NCI-H1092 (cell line): Measurements from ENCODE around the gene IMPA2.
"Not testable (repeated sequence)": the region's sequence is repeated elsewhere in the genome, so short reads cannot be mapped to it uniquely, and the experiment has no call there.

Experiments used
- DNase-seq: peaks from one replicate; lab custom pipeline; 2025; lab: John Stamatoyannopoulos, UW

Gene IMPA2

DNA sequence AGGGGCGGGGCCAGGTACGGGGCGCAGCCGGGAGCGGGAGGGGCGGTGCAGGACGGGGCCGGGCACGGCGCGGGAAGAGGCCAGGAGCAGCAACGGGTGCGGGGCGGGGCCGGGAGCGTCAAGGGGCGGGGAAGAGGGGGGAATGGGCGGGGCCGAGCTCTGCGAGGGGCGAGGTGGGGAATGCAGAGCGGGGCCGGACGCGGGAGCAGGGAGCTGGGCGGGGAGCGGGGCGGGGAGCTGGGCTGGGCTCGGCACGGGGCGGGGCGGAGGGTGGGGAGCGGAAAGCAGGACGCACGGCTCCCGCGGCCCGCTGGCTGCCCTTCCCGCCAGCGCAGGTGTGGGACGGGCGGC is at the start of gene IMPA2:
TSS of gene IMPA2 (plus strand) at position 316 of the 351 bp plus-strand sequence. CDS start 163 bp downstream, outside the sequence.
- DNase-seq, result no peak

DNA sequence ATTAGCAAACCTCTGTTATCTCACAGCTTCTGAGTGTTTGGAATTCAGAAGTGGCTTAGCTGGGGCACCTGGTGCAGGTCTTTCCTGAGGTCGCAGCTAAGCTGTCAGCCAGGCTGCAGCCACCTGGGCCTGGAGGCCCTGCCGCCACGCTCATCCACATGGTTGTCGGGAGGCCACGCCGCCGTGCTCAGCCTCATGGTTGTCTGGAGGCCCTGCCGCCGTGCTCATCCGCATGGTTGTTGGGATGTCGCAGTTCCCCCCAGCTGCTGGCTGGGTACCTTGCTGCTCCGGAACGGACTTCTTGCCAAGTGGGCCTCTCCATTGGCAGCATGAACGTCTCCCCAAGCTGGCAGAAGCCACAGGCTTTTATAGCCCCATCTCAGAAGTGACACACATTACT is 48.9 kb upstream of the IMPA2 start:
- no peak for DNase-seq

DNA sequence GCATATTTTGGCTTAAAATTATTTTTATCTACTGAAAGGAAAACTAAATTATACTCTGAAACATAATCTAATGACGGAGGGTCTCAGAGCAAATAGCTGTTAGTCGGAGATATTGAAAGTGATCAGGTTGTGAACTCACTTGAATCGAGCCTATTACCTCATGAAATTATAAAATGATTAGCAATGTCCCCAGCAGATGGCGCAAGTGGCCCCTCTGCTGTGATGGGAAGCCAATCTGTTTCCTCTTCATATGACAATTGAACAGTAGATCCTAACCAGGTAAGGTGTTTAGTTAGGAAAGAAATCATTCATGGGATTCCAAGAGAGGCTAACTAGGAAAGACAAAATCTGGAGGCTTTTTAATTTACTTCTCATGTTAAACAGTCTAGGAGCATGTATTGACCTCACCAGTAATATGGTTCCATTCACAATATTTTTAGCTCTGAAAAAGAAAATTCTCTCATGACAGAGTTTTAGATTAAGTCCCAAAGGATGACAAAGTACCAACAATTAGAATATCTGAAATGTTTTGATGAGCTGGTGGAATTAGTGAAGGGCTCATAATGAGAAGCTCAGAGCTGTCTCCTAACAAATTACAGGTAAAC is 43.3 kb upstream of the IMPA2 start:
- DNase-seq, result peak; percentile 9

DNA sequence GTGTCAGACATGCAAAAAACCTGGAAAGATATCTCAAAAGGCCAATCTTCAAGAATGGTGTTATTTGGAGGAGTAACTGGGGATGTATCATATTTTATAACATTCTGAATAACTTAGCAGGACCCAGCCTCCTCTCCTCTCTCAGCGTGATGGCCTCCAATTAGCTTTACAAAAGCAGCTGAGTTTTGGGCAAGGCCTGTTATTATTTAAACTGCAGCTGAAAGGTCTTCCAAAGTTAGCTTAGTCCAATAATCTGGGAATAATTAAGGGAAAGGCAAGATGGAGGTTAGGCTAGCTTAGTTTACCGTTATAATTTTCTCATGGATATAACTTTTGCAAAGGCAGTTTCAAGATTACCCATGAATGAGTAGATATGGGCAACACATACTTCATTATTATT is 40.4 kb upstream of the IMPA2 start:
- DNase-seq, result no peak

DNA sequence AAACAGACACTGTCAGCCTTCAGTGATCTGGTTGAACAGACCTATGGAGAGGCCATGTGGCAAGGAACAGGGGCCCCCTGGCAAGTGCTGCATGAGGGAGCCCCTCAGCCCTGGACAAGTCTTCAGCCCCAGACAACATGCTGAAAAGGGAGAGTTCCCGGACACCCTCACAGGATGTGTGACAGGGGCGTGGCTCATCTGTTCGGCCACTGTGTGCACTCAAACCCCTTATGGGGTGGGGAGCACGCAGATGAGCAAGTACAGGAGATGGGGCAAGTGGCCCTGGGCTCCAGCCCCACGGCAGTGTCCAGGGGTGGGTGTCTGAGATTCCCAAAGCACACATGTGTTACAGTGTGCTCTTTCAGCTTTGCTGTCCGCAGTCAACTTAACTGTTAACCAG is 37.8 kb upstream of the IMPA2 start:
- no peak for DNase-seq

DNA sequence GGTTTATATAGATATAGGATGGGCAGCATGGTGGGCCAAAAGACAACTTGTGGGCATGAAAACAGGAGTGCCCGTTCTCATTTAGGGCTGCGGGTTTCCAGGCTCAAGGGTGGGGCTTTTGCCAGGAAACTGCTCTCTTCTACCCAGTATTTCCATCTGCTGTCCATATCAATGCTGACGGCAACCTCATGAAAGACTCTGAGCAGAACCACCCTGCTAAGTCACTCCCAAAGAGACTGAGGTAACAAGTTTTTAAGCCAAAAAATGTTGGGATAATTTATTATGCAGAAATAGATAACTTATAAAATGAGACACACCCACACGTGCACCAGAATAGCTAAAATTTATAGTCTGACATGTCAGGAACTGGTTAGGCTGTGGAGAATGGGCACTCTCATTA is 37.1 kb upstream of the IMPA2 start:
- DNase-seq, result no peak

DNA sequence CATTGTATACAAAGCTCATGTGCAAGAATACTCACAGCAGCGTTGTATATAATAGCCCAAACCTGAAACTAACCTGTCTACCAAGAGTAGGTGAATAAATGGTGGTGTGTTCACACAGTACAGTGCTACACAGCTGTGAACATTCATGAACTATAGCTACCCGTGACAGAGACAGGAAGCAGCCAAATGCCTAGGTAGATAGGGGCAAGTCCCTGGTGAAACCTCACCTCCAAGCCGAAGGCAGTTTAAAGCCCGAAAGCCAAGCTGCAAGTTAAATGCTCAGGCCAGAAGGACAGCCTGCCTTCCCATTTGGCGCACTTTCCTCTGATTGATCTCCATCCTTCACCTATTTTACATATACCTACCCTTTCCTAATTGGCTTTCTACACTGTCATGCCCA is 36.5 kb upstream of the IMPA2 start:
- DNase-seq, result no peak

DNA sequence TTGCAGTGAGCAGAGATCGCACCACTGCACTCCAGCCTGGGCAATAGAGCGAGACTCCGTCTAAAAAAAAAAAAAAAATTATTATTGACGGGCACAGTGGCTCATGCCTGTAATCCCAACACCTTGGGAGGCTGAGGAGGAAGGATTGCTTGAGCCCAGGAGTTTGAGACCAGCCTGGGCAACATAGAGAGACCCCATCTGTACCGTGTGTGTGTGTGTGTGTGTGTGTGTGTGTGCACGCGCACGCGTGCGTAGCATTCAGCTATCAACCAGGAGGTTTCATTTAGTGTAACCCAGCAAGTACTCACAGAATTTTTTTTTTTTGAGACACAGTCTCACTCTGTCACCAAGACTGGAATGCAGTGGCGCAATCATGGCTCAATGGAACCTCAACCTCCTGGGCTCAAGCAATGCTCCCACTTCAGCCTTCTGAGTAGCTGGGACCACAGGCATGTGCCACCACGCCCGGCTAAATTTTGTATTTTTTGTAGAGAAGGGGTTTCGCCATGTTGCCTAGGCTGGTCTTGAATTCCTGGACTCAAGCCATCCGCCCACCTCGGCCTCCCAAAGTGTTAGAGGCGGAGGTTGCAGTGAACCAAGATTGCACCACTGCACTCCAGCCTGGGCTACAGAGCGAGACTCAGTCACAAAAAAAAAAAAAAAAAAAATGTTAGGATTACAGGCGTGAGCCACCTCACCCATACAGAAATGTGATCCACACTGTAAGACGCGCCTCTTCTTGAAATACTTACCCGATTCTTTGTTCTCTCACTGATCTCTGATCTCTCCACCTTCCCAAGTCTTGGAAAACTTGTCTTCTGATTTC is 35.3 kb upstream of the IMPA2 start:
- DNase-seq, result not testable (repeated sequence)

DNA sequence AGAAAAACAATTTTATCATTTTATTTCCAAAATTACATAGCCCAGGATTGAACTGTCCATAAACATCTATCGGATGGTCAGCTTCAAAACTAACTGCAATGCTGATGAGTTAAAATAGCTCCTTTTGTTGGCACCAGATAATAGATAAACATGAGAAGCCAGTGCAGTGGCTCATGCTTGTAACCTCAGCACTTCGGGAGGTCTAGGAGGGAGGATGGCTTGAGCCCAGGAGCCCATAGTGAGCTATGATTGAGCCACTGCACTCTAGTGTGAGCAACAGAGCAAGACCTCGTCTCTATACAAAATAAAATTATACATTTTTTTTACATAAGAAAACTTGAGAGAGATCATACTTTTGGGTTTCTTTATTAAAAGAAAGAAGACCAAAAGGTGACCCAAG is 34.6 kb upstream of the IMPA2 start:
- DNase-seq, result no peak

DNA sequence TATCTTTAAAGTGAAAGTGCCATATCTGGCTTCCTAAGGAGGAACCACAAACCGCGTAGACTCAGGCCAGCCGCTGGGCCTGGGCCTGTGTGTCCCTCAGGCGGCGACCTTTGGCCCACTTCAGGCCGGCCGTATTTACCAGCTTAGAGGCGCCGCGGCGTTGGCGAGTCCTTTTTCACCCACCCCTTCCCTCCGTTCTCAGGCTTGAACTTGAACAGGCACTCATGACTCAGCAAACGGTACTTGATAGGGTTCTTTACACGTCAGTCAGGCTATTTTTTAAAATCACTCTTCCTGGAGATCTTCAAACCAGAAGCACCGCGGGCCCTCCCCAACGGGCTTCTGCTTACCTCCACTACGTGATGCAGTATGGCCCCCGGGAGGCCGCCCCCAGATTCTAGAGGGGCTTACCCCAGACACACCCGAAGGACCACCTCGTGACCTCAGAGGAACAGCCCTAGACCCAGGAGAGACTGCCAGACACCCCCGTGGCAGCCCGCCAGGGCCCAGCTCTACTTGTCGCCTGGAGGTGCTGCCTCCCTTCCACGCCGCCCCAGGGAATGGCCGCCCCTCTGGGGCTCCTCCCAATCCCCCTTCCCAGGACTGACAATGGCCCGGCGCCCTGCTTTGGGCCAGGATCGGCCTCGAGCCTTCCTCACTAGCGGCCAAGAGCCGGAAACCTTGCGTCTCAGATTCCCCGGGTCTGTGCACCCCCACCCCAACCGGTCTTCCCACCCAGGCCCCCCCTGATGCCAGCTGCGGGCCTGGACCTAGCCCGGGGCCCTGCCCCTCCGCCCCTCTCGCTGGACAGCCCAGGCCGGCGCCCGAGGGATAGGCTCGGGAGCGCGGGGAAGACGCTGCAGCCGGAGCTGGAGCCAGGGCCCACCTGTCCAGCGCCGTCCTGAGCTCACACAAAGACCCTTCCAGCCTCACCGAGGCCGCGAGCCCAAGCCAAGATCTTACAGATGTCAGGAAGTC is 33.8 kb upstream of the IMPA2 start:
- no peak for DNase-seq

DNA sequence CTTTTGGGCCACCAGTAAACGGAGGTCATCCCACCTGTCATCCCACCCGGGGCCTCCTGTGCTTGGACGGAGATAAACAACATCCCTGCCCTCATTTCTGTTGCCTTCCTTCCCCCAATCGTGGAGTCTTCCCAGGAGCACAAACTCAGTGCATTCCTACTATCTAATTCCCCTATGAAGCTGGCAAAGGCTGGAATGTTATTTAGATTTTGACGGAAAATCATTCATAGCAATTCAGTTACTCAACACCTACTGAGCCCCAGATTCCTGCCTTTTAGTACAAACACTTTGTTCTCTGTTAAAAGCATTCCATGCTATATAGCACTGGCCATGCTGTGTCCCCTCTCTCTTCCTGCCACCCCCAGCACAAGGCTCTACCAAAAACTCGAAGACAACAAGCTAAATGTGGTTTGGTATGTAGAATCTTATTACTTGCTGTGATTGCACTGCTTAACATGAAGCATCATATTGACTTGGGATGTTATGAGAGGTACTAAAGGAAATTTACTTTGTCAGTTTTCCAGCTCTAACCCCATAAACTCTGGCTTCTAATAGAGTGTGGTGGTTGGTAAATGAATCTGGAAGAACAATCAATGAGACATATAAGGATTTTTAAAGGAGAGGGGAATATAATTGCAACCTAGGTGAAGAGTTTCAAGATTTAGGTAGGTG is 32.3 kb upstream of the IMPA2 start:
- no peak for DNase-seq

DNA sequence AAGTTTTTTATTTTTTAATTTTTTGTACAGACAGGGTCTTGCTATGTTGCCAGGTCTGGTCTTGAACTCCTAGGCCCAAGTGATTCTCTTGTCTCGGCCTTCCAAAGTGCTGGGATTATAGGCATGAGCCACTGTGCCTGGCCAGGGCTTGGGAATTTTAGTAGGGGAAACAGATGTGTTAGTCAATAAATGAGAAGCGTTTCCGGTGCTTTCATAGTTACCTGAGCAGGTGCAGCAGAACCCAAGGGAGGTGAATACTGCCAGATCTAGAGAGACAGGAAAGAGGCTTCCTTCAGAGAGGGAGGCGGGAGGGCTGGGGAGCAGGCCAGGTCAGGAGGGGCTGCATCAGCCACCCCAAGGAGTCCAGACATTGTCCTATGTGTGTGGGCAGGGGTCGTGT is 30.5 kb upstream of the IMPA2 start:
- DNase-seq, result no peak

DNA sequence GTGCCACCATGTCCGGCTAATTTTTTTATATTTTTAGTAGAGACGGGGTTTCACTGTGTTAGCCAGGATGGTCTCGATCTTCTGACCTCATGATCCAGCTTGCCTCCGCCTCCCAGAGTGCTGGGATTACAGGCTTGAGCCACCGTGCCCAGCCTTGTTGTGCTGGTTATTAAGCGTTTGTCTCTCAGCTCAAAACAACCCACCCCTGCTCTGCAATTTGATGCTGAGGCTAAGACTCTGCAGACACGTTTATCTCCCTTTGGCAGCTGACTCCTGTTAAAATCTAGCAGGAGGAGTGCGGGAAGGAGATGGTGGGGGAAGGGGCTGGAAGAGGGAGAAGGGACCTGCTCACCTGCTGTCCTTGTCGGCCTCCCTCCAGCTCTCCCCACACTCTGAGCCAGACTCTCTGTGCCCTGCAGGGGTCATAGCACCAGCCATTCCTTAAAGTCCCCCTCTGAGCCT is 29.9 kb upstream of the IMPA2 start:
- no peak for DNase-seq

DNA sequence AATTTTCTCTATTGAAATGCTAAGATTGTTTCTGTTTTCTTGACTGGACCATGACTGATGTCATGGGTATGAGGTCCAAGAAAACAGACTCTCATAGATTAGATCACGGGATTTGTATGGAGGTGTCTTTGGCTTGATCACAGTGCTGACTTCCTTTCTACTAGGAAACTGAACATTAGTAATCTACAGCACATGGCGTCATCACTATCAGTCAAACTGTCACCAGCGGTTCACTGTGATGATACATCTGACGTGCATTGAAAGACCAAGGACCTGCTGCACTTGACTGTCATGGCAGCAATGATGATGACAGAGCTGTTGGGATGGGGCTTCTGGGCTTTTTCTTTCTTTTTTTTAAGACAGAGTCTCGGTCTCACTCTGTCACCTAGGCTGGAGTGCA is 28.2 kb upstream of the IMPA2 start:
- no peak for DNase-seq

DNA sequence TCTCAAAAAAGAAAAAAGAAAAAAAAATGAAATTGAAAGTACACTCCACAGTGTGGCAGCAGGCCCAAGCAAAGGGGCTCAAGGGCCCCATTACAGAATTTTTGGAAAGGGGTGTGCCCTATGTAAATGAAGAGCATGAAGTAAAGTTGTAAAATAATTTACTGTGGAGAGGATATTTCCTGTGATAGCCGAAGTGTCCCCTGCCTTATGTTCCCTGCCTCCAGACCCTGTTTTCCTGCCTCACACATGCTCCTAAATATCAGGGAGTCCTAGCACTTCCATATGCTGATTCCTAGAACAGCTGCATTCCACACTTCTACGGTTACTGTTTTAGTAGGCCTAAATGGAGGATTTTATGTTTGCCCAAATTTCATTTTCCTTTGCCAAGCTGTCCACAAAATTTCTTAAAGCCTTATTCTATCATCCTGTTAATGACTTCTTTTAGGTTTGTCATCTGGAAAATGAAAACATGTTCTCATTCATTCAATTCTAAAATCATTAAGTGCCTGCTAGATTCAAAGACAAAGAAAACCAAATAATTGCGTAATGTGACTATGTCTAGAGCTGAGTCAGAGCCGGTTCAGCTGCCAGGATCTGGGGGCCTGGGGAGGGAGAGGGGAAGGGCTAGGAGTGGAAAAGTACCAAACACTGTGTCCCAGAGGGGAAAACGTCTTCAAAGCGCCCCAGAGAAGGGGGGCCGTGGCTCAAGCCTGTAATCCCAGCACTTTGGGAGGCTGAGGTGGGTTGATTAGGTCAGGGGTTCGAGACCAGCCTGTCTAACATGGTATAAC is 25.9 kb upstream of the IMPA2 start:
- DNase-seq, result no peak

DNA sequence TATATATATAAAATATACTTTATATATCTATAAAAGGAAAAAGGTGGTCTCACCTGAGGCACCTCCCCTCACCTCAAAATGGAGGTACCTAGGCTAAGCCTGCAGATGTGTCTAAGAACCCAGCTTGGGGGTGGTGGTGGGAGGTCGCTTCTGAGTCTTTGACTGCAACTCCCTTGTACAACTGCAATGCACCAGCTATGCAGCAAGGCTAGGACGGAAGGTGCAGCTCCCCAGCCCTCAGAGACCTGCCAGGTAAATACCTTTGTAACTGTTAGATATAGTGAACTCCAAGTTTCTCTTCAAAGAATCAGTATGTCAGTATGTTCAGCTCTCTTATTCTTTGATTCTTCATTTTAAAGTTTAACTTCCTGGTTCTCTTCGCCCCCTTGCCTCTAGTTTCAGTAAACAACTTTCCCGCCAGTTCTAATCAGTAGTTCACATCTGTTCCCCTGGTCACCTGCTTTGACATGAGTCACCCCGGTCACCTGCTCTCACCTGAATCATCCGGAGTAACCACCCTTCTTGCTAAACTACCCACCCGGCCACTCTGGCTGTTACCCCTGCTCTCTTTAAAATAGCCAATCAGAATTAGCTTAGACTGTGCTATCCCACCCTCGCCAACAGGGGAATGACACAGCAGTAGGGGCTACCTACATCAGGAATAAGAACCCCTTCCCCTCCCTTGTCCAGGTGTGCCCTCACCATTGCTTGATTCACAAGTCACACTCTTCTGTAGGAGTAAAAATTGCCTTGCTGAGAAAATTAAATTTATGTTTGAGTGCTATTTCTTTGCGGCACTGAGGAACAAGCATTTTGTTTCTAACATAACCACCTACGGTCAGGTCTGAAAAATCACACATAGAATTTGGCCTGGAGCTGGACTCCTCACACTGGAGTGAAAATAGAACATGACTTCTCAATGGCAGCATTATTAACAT is 24.7 kb upstream of the IMPA2 start:
- no peak for DNase-seq

DNA sequence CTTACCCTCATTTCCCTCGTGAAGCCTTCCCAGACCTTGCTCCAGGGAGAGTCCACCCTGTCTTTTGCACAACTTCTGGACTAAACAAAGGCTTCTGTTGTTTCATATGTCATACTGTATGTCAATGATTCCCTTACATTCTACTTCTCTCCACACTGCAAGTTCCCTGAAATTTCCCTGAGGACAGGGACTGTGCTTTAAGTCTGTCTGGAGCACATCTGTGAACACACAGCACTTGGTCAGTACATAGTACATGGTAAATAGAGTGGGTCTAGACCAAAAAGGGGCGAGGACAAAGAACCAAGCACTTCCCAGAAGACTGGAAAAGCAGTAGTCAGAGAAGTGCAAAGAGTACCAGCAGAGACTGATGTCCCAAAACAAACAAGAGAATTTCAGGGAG is 23.7 kb upstream of the IMPA2 start:
- no peak for DNase-seq

DNA sequence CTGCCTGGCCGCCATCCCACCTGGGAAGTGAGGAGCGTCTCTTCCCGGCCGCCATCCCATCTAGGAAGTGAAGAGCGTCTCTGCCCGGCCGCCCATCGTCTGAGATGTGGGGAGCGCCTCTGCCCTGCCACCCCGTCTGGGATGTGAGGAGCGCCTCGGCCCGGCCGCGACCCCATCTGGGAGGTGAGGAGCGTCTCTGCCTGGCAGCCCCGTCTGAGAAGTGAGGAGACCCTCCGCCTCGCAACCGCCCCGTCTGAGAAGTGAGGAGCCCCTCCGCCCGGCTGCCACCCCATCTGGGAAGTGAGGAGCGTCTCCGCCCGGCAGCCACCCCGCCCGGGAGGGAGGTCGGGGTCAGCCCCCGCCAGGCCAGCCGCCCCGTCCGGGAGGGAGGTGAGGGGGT is 21.7 kb upstream of the IMPA2 start:
- DNase-seq, result not testable (repeated sequence)

DNA sequence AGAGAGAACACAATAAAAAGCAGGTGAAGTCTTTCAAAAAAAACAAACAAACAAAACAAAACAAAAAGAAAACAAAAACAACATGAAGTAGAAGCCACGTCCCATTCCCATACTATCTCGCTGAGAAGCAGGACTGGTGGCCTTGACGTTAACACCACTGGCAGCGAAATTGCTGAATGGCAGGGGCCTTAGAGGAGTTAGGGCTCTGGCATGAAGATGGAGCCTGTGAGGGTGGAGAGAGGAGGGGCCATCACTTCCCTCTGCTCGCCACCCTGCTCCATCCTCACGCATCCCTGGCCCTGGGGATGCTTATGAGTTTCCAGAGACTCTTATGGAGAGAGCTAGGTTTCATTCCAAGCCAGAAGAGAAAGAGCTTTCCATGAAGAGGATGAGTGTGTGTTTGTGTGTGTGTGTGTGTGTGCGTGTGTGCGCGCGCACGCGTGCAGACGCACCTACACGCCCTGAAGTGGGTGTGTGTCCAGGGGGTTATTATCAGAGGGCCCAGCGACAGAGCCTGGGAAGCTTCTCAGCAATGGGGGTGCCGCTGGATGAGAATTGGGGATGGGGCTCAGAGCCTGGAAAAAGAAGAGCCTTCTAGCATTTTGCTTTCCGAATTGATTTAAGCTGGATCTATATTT is 20.4 kb upstream of the IMPA2 start:
- DNase-seq, result no peak

DNA sequence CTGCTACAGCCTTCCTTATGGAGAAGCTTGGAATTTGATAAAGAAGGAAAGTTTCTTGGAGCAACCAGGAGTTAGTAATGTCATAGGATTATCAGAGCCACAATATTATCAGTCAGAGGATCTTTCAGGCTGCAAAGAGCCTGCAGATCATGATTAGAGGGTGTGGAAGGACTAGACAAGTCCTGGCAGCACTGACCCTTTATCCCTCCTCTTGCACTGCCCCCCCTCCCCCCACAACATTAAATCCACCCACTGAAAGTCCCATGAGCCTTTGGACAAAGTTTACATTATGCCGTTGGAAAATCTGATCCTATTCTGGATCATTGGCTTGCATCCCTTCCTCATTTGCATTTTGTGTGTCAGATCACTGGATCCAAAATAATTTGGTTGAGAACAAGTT is 18.7 kb upstream of the IMPA2 start:
- DNase-seq, result no peak
